ENCODE measurements around the gene RAB7A.

Gene RAB7A

DNA sequence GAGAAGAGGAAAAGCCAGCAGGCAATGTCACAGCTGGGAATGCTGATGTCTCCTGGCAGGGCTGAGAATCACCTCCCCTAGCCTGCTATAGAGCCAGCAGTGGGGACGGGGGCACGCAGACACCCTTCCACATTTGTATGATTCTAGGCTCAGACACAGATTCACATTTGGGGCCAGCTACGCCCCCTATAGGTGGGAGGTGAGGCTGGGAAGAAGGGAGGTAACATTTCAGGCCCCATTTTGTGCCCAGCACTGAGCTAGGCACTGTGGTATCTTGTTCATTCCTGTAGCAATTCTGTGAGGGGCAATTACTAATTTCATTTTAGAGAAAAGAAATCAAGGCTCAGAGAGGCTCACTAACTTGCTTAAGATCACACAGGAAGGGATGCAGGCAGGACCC, 137.6 kb downstream of the RAB7A start:
- Histone ChIP-seq H3K9me2 (replicated peaks; ENCODE audit: insufficient read depth, low read length) (no peaks in the 10 kb centered on the region), H2AFZ (ENCODE audit: low read depth, low read length, severe bottlenecking) (no peak overlapping the region), H3K4me2 (ENCODE audit: low read depth, low read length, poor library complexity, severe bottlenecking) (no peak overlapping the region), H3F3A (ENCODE audit: insufficient read depth) (no peaks in the 10 kb centered on the region), H3K79me2 (ENCODE audit: insufficient read depth, low read length) (no peaks in the 10 kb centered on the region), H3K9ac (ENCODE audit: low read length) (no peak overlapping the region), H3K36me3 (ENCODE audit: low read length) (no peaks in the 10 kb centered on the region), H4K20me1 (ENCODE audit: low read depth, low read length) (no peaks in the 10 kb centered on the region), H3K27me3 (ENCODE audit: low read length) (no peaks in the 10 kb centered on the region), H3K9me3 (ENCODE audit: insufficient read depth, low read length) (peaks cover 24% of the 10 kb centered on the region; the same call in 1 of the 2 replicates), H3K4me3 (ENCODE audit: insufficient read depth, low read length, poor library complexity, severe bottlenecking) (no peak overlapping the region), H3K27ac (ENCODE audit: low read depth, low read length) (no peak overlapping the region)
- TF ChIP-seq, protein P1, sequence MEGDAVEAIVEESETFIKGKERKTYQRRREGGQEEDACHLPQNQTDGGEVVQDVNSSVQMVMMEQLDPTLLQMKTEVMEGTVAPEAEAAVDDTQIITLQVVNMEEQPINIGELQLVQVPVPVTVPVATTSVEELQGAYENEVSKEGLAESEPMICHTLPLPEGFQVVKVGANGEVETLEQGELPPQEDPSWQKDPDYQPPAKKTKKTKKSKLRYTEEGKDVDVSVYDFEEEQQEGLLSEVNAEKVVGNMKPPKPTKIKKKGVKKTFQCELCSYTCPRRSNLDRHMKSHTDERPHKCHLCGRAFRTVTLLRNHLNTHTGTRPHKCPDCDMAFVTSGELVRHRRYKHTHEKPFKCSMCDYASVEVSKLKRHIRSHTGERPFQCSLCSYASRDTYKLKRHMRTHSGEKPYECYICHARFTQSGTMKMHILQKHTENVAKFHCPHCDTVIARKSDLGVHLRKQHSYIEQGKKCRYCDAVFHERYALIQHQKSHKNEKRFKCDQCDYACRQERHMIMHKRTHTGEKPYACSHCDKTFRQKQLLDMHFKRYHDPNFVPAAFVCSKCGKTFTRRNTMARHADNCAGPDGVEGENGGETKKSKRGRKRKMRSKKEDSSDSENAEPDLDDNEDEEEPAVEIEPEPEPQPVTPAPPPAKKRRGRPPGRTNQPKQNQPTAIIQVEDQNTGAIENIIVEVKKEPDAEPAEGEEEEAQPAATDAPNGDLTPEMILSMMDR (IDR thresholded peaks at IDR 0.05; ENCODE audit: insufficient read depth, low read length, poor library complexity, severe bottlenecking): peak; percentile 31
- TF ChIP-seq EZH2phosphoT487 (conservative IDR thresholded peaks at IDR 0.05; ENCODE audit: low read length): no peak

Data from SU-DHL-6 (cell line).